NCI-H82 (cell line): Measurements from ENCODE around the gene THSD8.
A peak's percentile ranks its signal among the peaks of the same experiment; 100 is the strongest.

Experiments
- DNase-seq: peaks from one replicate; lab custom pipeline; 2025; lab: John Stamatoyannopoulos, UW

Gene THSD8

DNA sequence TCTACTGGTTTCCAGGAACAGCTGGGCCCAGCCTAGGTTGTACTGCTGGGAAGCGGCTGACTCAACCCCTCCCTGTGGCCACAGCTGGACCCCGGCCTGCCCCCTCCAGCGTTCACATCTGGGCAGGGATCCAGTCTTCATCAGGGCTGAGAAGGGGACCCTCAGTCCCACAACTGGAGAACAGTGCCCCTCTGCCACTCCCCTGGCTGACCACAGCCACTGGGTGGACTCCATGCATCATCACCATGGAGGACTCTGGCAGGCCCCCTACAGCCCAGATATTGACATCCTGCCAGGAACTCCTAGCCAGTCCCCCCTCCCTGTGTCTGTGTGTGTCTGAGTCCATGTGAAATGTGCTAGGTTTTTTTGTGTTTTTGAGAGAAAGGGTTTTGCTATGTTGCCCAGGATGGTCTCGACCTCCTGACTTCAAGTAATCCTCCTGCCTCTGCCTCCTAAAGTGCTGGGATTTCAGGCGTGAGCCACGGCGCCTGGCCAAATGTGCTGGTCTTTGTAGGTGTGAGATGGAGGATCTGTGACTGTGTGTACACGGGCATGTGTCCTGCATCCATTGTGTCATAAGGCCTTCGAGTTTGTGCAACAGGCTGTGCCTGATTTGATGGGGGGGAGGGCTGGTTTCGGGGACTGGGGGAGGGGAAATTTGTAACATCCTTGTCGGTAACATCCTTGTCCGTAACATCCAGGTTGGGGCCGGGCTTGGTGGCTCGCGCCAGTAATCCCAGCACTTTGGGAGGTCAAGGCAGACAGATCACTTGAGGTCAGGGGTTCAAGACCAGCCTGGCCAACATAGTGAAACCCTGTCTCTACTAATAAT is 22.5 kb upstream of the THSD8 start:
- DNase-seq = peak; percentile 63

DNA sequence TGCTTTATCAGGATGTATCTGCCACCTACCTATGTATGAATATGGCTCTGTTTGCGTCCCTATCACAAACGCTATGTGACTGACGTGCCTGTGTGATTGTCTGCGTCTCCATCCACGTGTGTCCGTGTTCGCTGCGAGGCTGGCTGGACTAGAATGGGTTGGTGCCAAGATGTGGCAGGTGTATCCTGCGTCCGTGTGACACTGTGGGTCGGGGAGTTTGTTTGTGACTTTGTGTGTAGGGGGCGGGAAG is 19.8 kb upstream of the THSD8 start:
- no peak for DNase-seq

DNA sequence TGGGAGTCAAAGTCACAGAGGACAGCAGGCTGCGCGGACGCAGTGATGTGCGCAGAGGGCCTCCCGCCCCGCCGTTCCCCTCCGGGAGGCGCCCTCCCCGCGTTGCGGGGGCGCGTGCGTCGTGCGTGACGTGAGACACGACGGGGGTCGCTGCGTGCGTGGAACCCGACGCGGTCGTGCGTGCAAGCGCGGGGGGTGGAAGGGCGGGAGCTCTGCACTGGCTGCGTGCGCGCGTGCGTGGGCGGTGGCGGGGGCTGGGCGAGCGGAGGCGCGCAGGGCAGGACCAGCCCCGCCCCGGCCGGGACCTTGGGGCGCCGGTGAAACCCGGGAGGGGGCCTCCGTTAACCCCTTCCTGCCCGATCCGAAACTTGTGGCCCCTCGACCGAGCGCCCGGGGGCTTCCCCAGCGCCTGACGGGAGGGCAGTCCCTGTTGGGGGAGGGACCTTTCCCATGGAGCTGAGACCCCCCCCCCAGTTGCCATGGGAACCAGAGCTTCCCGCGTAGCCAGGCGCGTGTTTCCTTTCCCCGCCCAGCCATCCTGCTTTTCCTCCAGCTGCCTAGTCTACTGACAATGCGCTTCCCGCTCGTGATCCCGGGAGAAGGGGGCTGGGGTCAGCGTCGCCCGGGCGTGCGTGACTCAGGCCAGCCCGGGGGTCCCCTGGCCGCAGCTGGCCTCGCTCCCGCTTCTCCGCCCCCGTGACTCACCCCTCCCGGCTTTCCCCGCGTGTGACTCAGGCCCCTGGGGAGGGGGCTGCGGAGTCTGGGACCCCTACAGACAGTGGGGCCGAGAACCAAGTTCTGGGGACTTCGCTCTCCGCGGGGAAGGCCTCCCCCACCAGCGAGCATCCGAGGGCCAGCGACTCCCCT is 19.2 kb upstream of the THSD8 start:
- DNase-seq = peak; percentile 96

DNA sequence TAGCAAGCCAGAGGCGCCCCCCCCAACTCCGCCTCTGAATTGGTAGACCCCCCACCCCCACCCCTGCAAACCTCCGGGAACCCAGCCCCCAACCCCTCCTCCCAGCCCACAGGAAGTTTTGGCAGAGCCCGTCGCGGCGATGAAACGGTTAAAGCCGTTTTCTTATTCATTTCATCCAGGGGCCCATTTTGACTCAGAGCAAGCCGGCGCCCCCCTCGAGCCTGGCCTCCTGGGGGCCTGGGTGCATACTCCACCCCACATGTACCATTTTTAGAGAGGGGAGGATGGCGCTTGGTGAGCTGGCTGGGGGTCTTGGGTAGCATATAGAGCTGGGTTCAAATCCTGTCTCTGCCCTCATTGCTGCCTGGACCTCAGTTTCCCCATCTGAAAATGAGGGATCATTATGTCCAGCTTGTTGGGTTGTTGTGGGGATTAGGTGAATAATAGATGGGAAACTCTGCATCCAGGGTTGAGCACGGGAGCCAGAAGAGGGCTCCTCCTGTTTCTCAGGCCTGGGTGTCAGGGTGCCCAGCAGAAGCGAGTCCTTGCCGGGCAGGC is 18.5 kb upstream of the THSD8 start:
- DNase-seq = no peak

DNA sequence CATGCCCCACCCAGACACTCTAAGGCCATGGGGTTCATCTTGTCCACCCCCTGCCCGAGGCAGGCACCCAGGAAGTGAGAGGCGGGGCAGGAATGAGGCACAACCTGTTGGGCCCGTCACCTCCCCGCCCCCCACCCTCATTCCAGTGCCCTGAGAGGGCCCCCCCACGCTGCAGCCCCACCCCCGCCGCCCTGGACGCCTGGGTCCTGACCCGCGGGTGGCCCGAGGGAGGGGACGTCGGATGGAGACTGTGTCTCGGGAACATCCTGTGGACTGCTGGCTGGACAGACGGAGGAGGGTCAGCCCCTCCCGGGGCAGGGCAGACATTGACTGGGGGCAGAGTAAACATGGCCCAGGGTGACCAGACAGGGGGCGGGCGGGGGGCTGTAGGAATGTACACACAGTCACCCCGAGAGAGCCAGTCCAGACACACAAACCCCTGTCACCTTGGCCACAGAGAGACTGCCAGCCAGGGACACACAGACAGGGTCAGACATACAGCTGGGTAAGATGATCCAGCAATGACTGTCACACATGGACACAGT is 17.9 kb upstream of the THSD8 start:
- no peak for DNase-seq

DNA sequence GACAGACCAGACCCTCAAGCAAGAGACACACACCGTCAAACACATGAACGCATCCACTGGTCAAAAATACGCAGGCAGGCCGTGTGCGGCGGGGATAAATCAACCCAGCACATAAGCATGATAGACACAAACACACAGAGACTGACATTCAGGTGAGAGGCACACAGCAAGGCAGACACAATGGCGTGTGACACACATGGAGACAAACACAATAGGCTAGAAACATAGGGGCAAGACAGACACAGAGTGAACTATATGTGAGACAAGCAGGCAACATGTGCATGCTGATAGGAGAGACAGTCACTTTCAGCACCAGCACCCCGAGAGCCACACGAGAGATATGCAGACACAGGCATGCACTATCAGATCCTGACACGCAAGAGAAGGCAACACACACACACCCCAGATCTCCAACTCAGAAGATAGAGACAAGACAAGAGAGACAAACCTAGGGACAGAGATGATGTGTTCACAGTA is 17.4 kb upstream of the THSD8 start:
- no peak for DNase-seq

DNA sequence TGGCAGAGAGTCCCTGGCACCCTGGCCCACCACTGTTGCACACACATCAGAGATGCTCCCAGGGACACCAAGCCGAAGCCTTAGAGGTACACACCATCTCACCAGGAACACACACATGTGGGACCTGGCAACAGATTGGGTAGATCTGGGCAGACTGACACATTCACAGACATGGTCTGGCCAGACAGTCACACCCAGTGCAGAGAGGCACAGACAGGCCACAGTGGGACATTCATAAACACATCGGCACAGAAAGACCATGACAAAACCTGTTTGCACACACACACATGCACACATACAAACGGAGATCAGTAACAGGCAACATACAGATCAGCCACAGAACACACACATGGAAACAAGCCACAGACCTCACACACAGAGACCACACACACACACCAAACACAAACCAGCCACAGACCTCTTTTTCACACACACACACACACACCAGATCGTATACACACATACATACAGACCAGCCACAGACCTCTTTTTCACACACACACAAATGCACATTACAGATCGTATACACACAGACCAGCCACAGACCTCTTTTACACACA is 16.9 kb upstream of the THSD8 start:
- DNase-seq = no peak

DNA sequence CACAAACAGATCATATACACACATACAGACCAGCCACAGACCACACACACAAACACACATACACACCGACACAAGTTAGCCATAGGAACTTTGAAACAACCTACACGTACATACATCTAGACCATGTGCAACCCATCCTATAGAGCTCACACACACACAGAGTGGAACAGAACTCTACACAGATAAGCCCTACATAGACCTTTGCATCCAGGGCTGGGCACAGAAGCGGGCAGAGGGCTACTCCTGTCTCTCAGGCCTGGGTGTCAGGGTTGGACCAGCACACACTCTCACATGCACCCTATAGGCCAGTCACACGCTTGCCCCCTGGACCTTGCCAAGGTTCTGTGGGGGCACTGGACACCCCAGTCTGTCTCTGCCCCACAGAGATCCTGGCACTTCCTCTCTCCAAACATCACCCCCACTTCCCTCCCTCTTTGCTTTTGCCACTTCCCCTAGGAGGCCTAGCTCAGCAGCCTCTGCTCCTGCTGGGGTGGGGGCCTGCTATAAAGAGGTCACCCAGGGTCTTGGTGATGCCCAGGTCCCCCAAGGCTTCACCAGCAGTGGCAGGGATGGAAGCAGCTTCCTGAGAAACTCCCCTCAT is 16.3 kb upstream of the THSD8 start:
- DNase-seq = no peak

DNA sequence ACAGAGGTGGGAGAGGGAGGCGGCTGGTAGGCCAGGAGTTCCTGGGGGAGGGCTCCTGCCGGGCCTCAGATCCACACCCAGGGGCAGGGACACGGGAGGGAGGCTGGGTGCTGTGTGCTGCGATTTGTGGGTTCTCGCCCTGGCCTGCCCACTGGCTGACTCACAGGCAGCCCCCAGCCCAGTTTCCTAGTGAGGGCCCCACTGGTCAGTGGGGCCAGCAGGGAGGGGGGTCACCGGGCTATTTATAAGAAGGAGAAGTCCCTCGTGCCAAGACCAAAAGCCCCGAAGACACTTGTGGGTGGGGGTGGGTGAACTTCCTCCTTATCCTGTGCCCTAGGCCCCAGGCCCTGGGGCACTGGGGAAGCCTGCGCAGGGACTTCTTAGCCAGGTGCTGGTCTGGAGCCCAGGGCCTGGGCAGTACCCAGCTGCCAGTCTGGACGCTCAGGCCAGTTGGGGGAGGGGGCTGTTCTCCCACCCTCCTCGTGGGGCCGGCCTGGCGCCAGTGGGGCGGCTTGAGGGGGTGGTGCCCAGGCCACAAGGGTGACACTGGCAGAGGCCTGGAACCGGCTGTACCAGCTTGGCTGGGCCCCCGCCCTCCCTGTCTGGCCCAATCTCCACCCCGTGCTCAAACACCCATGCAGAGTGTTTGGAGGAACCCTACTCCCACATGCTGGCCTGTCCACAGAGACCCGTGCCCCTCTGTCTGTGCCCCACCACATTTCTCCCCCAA is 15.6 kb upstream of the THSD8 start:
- no peak for DNase-seq

DNA sequence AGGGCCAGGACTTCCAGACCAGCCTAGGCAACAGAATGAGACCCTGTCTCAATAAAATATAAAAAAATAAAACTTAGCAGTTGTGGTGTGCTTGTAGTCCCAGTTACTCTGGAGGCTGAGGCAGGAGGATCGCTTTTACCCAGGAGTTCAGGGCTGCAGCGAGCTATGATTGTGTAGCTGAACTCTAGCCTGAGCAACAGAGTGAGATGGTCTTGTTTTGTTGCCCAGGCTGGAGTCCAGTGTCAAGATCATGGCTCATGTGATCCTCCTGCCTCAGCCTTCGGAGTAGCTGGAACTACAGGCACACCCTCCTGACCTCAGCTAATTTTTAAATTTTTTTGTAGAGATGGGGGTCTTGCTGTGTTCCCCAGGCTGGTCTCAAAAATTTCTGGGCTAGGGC is 14.9 kb upstream of the THSD8 start:
- no peak for DNase-seq

DNA sequence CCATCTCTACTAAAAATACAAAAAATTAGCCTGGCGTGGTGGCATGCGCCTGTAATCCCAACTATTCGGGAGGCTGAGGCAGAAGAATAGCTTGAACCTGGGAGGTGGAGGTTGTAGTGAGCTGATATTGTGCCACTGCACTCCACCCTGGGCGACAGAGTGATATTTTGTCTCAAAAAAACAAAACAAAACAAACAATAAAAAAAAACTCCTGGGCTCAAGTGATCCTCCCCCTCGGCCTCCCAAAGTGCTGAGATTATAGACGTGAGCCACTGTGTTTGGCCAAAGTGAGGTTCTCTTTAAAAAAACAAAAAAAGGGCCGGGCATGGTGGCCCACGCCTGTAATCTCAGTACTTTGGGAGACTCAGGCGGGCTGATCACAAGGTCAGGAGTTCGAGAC is 14.4 kb upstream of the THSD8 start:
- no peak for DNase-seq

DNA sequence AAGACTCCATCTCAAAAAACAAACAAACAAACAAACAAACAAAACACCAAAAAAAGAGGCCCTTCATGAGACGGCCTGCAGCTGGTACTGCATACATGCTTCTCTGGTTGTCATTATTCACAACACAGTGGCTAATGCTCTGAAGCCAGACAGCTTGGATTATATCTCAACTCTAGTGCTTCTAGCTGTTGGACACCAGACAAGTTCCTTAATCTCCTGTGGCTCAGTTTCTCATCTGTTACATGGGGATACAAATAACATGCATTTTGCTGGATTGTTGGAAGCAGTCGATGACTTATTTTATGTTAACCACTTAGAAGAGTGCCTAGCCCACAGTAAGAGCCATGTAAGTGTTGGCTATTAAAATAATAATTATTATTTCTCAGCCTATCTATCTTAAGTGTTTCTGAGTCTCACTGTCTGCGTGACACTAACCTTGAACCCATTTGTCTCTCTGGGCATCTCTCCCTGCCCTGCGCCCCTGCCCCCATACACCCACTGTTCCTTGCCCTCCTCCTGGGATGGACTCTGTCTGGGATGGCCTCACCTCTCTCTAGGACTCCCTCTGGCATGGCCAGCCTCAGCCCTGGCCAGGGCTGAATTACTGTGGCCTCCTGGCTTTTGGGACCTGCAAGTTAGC is 13.7 kb upstream of the THSD8 start:
- DNase-seq = peak; percentile 89

DNA sequence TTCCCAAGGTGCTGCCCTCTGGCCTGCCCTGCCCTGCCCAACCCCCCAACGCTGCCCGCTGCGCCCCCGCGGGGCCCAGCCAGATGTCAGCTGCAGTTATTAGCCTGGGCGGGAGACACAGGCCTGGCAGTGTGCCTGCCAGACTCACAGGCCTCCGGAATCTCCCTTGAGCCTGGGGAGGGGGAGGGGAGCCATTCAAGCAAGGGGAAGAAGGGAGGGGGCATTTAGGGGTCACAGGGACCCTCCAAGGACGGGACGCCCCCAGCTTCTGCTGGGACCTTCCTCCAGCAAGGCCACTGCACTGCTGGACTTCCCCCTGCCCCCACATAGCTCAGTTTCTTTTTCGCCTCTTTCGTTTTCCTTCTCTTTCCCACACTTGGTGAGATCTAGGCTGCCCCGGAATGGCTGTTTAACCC is 13.2 kb upstream of the THSD8 start:
- peak; percentile 95 for DNase-seq

DNA sequence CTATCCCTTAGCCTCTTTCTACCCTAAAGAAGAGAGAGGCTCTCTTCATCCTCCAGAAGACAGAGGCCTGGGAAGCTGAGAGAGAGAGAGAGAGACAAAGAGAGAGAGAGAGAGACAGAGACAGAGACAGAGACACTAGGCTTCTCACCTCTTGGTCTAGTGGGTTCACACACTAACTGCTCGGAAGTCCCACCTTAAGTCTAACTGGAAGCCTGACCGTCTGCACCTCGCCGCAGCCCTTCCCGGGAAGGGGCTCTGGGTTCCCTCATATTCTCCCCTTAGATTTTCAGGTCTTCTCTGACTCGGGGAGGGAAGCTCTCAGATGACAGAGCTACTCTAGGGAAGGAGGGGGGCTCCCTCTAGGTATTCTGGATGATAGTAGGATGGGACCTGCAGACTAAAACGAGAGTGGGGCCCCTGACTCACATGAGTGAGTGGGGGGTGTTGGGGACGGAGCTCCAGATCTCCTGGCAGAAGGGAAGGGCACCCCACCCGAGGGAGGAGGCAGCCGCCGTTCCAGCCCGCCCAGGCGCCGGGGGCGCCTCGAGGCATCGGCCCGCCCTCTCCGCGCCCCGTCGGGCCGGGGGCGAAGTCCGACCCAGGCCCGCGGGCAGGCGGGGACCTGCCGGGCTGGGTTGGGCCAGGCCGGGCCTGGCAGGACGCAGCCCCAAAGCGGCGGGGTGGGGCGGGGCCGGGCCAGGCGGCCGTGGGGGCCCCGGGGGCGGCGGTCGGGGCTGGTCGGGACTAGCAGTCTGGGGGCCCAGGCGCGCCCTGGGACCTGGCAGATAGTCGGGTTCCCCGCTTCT is 12.6 kb upstream of the THSD8 start:
- DNase-seq = peak; percentile 76

DNA sequence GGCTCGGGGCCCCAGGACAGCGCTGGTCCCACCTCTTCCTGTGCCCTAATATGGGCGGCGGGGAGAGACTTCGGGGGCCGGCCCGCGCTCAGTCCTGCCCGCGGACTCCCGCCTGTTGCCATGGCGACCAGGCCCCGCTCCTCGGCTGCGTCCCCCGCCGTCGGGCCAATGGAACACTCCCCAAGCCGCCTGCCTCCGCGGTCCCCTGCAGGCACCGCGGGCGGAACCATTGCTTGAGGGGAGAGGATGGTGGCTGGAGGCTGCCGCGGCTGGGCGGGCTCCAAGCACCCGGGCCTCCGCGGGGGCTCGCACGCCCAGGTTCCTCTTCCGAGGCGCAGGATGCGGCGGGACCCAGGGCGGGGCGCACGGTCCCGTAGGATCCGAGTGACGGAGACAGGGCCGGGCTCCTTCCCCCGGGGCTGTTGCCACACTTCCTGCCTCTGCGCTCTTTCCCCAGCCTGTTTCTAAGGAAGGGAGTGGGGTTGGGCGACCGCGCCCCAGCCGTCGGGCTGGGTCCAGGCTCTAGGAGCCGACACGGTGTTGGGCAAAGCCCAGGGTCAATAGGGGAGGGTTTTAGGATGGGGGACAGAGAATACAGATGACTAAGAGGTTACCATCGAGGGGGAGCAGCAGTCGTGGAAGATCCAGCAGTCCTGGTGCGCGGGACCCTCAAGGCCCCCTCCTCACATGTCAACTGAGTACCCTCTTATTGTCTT is 11.8 kb upstream of the THSD8 start:
- peak; percentile 98 for DNase-seq

DNA sequence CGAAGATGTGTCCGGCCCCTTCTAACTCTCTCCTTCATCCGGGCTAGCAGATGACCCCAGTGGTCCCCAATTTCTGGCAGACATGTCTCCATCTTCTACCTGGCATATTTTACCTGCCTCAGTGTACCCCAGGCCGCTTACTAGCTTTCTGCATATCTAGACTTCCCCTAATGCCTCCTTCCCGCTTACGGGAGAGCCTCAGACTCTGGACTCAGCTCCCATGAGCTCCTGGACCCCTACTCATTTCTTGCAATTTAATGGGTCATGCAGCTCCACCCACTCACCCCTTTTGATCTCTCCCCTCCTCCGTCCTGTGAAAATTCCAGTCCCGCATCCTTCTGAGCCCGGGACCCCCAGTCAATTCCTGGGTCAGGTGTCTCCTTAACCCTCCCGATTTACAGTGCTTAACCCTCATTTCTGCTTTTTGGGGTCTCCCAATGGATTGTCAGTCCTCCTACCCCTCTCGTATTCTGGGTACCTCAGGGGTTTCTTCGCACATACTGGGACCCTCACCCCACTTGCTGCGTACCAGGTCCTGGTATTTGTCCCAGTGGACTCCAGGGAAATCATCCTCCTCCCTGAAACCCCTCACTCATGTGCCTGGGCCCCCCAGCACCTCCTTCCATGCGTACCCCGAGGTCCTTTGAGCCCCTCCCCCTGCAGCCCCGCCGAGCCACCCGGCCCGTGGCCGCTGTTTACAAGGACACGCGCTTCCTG is 11.1 kb upstream of the THSD8 start:
- no peak for DNase-seq

DNA sequence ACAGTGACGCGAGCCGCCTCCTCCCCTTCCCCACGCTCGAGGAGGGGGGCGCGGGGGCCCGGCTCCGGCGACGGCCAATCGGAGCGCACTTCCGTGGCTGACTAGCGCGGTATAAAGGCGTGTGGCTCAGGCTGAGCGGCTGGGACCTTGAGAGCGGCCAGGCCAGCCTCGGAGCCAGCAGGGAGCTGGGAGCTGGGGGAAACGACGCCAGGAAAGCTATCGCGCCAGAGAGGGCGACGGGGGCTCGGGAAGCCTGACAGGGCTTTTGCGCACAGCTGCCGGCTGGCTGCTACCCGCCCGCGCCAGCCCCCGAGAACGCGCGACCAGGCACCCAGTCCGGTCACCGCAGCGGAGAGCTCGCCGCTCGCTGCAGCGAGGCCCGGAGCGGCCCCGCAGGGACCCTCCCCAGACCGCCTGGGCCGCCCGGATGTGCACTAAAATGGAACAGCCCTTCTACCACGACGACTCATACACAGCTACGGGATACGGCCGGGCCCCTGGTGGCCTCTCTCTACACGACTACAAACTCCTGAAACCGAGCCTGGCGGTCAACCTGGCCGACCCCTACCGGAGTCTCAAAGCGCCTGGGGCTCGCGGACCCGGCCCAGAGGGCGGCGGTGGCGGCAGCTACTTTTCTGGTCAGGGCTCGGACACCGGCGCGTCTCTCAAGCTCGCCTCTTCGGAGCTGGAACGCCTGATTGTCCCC is 10.4 kb upstream of the THSD8 start, which contains the start of gene JUNB:
TSS of gene JUNB (plus strand) at position 142 of the 706 bp plus-strand sequence. CDS start at position 428, 286 bp downstream.
- peak; percentile 99 for DNase-seq
